NT2/D1 (cell line): Measurements from ENCODE around the gene FBXL19.

ENCODE experiments used
- SUZ12 ChIP-seq: IDR thresholded peaks from 2 replicates; pipeline ENCODE4 v1.6.1; 2011; ENCODE audit not compliant: insufficient read length, insufficient read depth; ENCODE audit errors: extremely low read depth
- YY1 ChIP-seq: IDR thresholded peaks from 2 replicates; pipeline ENCODE4 v1.6.1; 2011; ENCODE audit not compliant: insufficient read length, insufficient read depth
- ZNF274 ChIP-seq: IDR thresholded peaks from 2 replicates; pipeline ENCODE4 v1.6.1; 2011; ENCODE audit warnings: mild to moderate bottlenecking, low read depth, low read length

DNA sequence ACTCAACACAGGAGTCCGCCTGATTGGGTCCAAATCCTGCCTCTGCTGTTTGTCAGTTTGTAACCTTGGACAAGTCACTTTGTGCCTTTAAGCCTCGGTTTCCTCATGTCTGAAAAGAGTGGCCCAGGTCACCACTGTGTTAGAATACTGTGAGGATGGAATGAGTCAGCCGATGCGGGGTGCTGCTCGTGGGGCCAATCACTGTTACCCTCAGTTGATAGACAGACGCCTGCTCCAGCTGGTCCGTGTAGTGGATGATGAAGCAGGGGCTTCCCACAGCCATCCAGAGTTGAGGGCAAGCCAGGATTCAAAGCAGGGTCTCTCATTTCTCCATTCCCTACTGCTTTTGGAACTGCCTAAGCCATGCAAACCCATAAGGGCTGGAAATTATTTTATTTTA lies 5.8 kb downstream of the FBXL19 start:
- TF ChIP-seq YY1 (no peak), SUZ12 (no peak), ZNF274 (no peak)
